GM12891 (cell line): ENCODE data around the gene SCN4A.

Experiments
- PAX5 ChIP-seq: IDR thresholded peaks from 2 replicates; pipeline ENCODE4 v1.6.1; 2011; ENCODE audit warnings: low read length, moderate library complexity, mild to moderate bottlenecking; ENCODE audit not compliant: insufficient read depth, severe bottlenecking
- POLR2A ChIP-seq: IDR thresholded peaks from 2 replicates; pipeline ENCODE4 v1.6.1; 2011; ENCODE audit warnings: low read depth, low read length, control low read depth
- POLR2AphosphoS5 ChIP-seq: IDR thresholded peaks from 2 replicates; pipeline ENCODE4 v1.6.1; 2011; ENCODE audit warnings: low read depth, low read length, control low read depth
- POU2F2 ChIP-seq: IDR thresholded peaks from 2 replicates; pipeline ENCODE4 v1.6.1; 2011; ENCODE audit warnings: low read depth, mild to moderate bottlenecking, control low read depth, low read length, moderate library complexity
- SPI1 ChIP-seq: IDR thresholded peaks from 2 replicates; pipeline ENCODE4 v1.6.1; 2011; ENCODE audit warnings: low read depth, low read length, control low read depth
- TAF1 ChIP-seq: IDR thresholded peaks from 2 replicates; pipeline ENCODE4 v1.6.1; 2011; ENCODE audit warnings: low read depth, low read length, control low read depth

GRCh38 chr17:63927464-63928171 lies 45.1 kb downstream of the SCN4A start:
- TF ChIP-seq POLR2A (no peak), TAF1 (no peak), POLR2AphosphoS5 (no peak), SPI1 (no peak), POU2F2 (peak; percentile 79; the same call in 1 of the 2 replicates), PAX5 (no peak)
